AG09319 (cell line): ENCODE measurements around the gene MAML3.

Source experiments
- DNase-seq: peaks from one replicate; pipeline ENCODE4 v3.0.0-alpha.2; 2010; ENCODE audit warnings: low read depth; ENCODE audit errors: extremely low read depth
- TF ChIP-seq, protein P1 (sequence below): IDR thresholded peaks from 2 replicates; pipeline ENCODE4 v1.5.1; 2011; ENCODE audit warnings: low read depth, mild to moderate bottlenecking, inconsistent platforms, low read length, moderate library complexity

The MAML3 gene

DNA sequence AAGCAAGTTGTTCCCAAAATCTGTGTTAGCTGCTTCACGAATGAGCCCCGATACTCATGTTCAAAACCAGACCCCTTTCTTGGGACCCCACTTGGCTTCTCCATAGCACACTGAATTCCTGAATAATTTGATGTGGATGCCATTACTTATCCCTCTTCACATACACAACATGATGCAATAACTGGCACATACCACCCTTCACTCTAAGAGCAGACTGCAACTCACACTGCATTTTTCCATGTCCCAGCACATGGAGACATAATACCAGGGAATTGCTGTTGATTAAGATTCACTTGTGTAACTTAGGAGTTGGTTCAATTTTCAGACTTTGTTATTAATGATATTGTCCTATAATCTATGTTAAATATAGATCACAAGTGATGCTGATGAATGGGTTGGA, 213.4 kb downstream of the MAML3 start:
- TF ChIP-seq, protein P1, sequence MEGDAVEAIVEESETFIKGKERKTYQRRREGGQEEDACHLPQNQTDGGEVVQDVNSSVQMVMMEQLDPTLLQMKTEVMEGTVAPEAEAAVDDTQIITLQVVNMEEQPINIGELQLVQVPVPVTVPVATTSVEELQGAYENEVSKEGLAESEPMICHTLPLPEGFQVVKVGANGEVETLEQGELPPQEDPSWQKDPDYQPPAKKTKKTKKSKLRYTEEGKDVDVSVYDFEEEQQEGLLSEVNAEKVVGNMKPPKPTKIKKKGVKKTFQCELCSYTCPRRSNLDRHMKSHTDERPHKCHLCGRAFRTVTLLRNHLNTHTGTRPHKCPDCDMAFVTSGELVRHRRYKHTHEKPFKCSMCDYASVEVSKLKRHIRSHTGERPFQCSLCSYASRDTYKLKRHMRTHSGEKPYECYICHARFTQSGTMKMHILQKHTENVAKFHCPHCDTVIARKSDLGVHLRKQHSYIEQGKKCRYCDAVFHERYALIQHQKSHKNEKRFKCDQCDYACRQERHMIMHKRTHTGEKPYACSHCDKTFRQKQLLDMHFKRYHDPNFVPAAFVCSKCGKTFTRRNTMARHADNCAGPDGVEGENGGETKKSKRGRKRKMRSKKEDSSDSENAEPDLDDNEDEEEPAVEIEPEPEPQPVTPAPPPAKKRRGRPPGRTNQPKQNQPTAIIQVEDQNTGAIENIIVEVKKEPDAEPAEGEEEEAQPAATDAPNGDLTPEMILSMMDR, result no peak
- no peak for DNase-seq

DNA sequence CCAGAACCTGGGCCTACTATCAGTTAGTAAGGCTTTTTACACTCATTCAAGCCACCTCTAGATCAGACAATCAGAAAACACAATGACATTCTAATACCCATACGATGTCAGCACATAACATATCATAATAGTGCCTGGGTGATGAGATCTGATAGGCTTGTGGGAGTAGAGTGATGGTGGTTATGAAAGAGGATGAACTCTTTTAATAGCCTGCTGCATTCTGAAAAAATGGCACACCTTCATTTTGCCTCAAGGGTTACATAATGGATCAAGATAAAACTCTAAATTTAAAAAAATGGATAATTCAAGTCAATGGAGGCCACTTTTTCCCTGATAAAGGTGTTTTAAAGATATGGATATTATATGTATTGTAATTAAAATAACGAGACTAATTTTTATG, 215.6 kb downstream of the MAML3 start:
- TF ChIP-seq, protein P1, result no peak
- DNase-seq, result no peak

- DNase-seq, result no peak
Measured at GRCh38 chr4:139935911-139936310, 218.1 kb downstream of the MAML3 start.

GRCh38 chr4:139934708-139935195, 219.2 kb downstream of the MAML3 start:
- TF ChIP-seq, protein P1, result no peak
- DNase-seq, result no peak

More at GRCh38 chr4:139935911-139936310, 218.1 kb downstream of the MAML3 start:
- TF ChIP-seq, protein P1, result no peak

DNA sequence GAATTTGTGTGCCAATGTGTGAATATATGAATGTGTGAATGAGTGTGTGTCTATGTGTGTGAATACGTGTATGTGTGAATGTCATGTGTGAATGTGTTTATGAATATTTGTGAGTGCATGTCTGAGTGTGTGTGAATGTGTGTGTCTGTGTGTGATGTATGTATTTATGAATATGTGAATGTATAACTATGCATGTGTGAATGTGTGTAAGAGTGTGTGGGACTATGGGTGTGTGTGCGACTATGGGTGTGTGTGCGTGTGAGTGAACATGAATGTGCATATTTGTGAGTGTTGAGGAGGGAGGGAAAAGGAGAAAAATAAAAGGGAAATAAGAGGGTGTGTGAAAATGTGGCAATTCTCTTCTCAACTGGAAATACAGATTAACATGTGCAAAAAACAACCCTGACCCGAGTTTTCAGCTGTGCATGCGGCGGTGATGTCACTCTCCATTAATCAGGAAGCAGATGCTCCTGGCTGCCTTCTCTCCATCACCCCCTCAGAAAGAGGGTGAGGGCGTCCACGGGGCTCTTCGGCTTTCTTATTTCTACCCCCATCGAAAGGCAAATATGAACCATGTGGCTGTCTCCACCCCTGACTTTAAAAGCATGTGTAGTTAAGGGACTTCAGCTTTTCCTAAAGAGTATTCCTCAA, 219.8 kb downstream of the MAML3 start:
- no peak for DNase-seq

DNA sequence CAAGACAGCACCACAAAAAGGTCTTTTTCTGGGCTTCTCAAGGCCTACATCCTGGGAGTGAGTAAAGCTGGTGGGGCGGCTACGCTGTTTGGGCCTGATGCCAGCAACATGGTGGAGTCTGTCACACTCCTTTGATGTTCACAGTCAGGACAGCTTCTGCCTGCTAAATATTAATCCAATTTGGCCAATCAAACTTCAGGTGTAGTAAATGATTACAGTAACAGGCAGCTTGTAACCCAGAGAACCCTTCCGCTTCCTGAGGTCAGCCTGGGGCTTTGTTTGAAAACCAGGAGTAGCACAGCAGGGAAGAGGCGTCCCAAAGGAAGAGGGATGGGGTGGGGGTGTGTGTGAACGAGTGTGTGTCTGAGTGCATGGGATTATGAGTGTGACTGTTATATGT, 220.4 kb downstream of the MAML3 start:
- TF ChIP-seq, protein P1, result no peak
- no peak for DNase-seq

More for the DNA sequence above, 219.8 kb downstream of the MAML3 start:
- TF ChIP-seq, protein P1, result no peak

DNA sequence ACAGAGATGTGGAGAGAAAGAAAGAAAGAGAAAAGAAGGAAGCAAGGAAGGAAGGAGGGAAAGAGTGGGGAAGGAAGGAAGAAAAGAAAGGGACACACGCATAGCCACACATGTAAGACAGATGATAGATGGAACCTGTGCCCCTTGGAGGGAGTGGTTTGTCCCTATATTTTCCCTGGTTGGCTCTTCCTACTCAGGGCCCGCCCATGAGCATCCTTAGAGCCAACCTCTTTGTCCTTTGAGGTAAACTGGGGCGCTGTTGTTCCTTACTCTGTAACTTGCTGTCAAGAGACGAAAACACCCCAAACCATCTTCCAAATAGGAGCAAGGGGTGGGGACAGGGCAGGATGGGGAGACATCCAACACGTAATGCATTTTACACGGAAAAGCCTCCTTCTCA, 220.9 kb downstream of the MAML3 start:
- TF ChIP-seq, protein P1, result no peak
- DNase-seq, result no peak
